Keratinocyte (primary cell): ENCODE results near the gene HCN4. TPM values are rescaled to one million over a fixed set of nuclear protein-coding genes. Genes with fewer than 3 reads are reported as not detected.

Experiments used
- DNase-seq: peaks from one replicate; pipeline ENCODE4 v3.0.0-alpha.2; 2011; ENCODE audit warnings: low read depth, missing footprints, low spot score
- FAIRE-seq: peaks from 2 replicates; lab custom pipeline; 2011; peaks lifted over from hg19 to GRCh38; lab: Jason Lieb, UNC
- H2AFZ ChIP-seq: 2 replicates; pipeline ENCODE4 v1.6.0; 2012; ENCODE audit warnings: low read length, control low read depth, inconsistent platforms; ENCODE audit not compliant: control insufficient read depth
- H3K27ac ChIP-seq: 2 replicates; pipeline ENCODE4 v1.5.1; 2011; ENCODE audit warnings: low read length; ENCODE audit not compliant: control insufficient read depth, insufficient read depth
- H3K27me3 ChIP-seq: 3 replicates; pipeline ENCODE4 v1.6.0; 2011; ENCODE audit warnings: low read length; ENCODE audit not compliant: control insufficient read depth, insufficient read depth; ENCODE audit errors: extremely low read depth
- H3K36me3 ChIP-seq, 2 experiments: 2 replicates in 1 of 2; 3 replicates in 1 of 2; pipeline ENCODE4 v1.5.1; 2011; ENCODE audit warnings: low read length in 2 of 2, mild to moderate bottlenecking in 1 of 2; ENCODE audit not compliant: control insufficient read depth in 2 of 2, insufficient read depth in 2 of 2; ENCODE audit errors: extremely low read depth in 1 of 2
- H3K4me1 ChIP-seq: 3 replicates; pipeline ENCODE4 v1.5.1; 2011; ENCODE audit warnings: low read length; ENCODE audit not compliant: control insufficient read depth, insufficient read depth; ENCODE audit errors: extremely low read depth
- H3K4me2 ChIP-seq: 3 replicates; pipeline ENCODE4 v1.6.0; 2011; ENCODE audit warnings: low read depth, low read length; ENCODE audit not compliant: control insufficient read depth, insufficient read depth; ENCODE audit errors: extremely low read depth
- H3K4me3 ChIP-seq, 3 experiments: fragments of 200-600 bp in 1 of 3; sonication (generic) in 1 of 3; 2 replicates in 2 of 3; 3 replicates in 1 of 3; pipeline ENCODE4 v1.5.1; 2011 to 2016; ENCODE audit warnings: low read length in 3 of 3, mild to moderate bottlenecking in 3 of 3, control low read depth in 2 of 3, inconsistent platforms in 1 of 3, low read depth in 1 of 3, mixed read lengths in 1 of 3, mixed run types in 1 of 3, moderate library complexity in 1 of 3; ENCODE audit not compliant: control insufficient read depth in 2 of 3, insufficient read depth in 2 of 3; ENCODE audit errors: extremely low read depth in 1 of 3
- H3K79me2 ChIP-seq: 2 replicates; pipeline ENCODE4 v1.6.0; 2012; ENCODE audit warnings: low read length; ENCODE audit not compliant: control insufficient read depth, insufficient read depth
- H3K9ac ChIP-seq: 3 replicates; pipeline ENCODE4 v1.6.0; 2011; ENCODE audit warnings: low read length; ENCODE audit not compliant: control insufficient read depth, insufficient read depth; ENCODE audit errors: extremely low read depth
- H3K9me1 ChIP-seq: 3 replicates; pipeline ENCODE4 v1.6.0; 2011; ENCODE audit warnings: low read length; ENCODE audit not compliant: control insufficient read depth, insufficient read depth; ENCODE audit errors: extremely low read depth
- H3K9me3 ChIP-seq: 2 replicates; pipeline ENCODE4 v1.5.1; 2012; ENCODE audit warnings: low read depth, low read length; ENCODE audit not compliant: control insufficient read depth
- H4K20me1 ChIP-seq: 3 replicates; pipeline ENCODE4 v1.6.0; 2011; ENCODE audit warnings: low read length; ENCODE audit not compliant: control insufficient read depth, insufficient read depth; ENCODE audit errors: extremely low read depth
- CTCF ChIP-seq, 3 experiments: IDR thresholded peaks in 1 of 3; conservative IDR thresholded peaks in 1 of 3; optimal IDR thresholded peaks in 1 of 3; 2 replicates in 2 of 3; 3 replicates in 1 of 3; pipeline versions ENCODE3 to v1.5.1; 2011; ENCODE audit warnings: low read length in 3 of 3, mild to moderate bottlenecking in 3 of 3, moderate library complexity in 2 of 3, control low read depth in 1 of 3, inconsistent platforms in 1 of 3; ENCODE audit not compliant: insufficient read depth in 2 of 3; ENCODE audit errors: extremely low read depth in 1 of 3
- EZH2 ChIP-seq: IDR thresholded peaks from one replicate; pipeline ENCODE4 v1.6.1; 2012; ENCODE audit warnings: inconsistent platforms, mild to moderate bottlenecking, low read length, moderate library complexity
- dilution Hi-C: fragments of 300-500 bp; cut with MboI; formaldehyde crosslinking; loops from one replicate; pipeline ENCODE4 v1.7.0; 2020; ENCODE audit warnings: low sequenced_read_pairs; ENCODE audit not compliant: extremely low pct_ligation_motif_present
- polyA plus RNA-seq, 5 experiments: library from polyadenylated mRNA; depleted of rRNA in 3 of 5; stranded (reverse) in 3 of 5; stranded (forward) in 1 of 5; unstranded in 1 of 5; fragments of >200 nt; gene quantifications; 1 replicate in 1 of 5; 2 replicates in 3 of 5; 3 replicates in 1 of 5; pipeline versions ENCODE4 v1.2.1 to v1.2.3, GENCODE V29; 2011 to 2012; ENCODE audit warnings: missing spikeins in 2 of 5, low read depth in 1 of 5, low replicate concordance in 1 of 5

The HCN4 gene
- polyA plus RNA-seq, 1 donor (not counting 4 experiments of a cell fraction or from before 2014, with no cell fraction given) = not detected

GRCh38 chr15:73385205-73385604, 16.4 kb upstream of the HCN4 start:
- Histone ChIP-seq H3K27ac (no peak overlapping the region), H3K79me2 (no peaks in the 10 kb centered on the region), H3K4me3 (no peak overlapping the region), H2AFZ (no peak overlapping the region), H3K9me3 (no peaks in the 10 kb centered on the region), H3K4me1 (peaks cover 4% of the 10 kb centered on the region), H3K9me1 (no peaks in the 10 kb centered on the region), H3K27me3 (peaks cover 11% of the 10 kb centered on the region), H3K4me2 (no peak overlapping the region), H3K36me3 (no peaks in the 10 kb centered on the region), H4K20me1 (no peaks in the 10 kb centered on the region), H3K9ac (no peak overlapping the region)
- TF ChIP-seq EZH2 (no peak), CTCF (optimal IDR thresholded peaks at IDR 0.05 in 1 of 3, IDR thresholded peaks at IDR 0.05 in 1 of 3, conservative IDR thresholded peaks at IDR 0.05 in 1 of 3; ENCODE audit: extremely low read depth in 1 of 3, insufficient read depth in 2 of 3, low read length in 3 of 3) (no peak)
- dilution Hi-C loops = no loop called here
- FAIRE-seq (no peak), DNase-seq (no peak)

- Histone ChIP-seq H3K9ac (no peak overlapping the region), H3K79me2 (no peaks in the 10 kb centered on the region), H3K27ac (no peak overlapping the region), H3K4me1 (peaks cover 4% of the 10 kb centered on the region), H3K4me2 (no peak overlapping the region), H4K20me1 (no peaks in the 10 kb centered on the region), H3K36me3 (no peaks in the 10 kb centered on the region), H2AFZ (no peak overlapping the region), H3K4me3 (no peak overlapping the region), H3K9me1 (no peaks in the 10 kb centered on the region), H3K27me3 (peaks cover 15% of the 10 kb centered on the region), H3K9me3 (no peaks in the 10 kb centered on the region)
- TF ChIP-seq CTCF (optimal IDR thresholded peaks at IDR 0.05 in 1 of 3, IDR thresholded peaks at IDR 0.05 in 1 of 3, conservative IDR thresholded peaks at IDR 0.05 in 1 of 3; ENCODE audit: extremely low read depth in 1 of 3, insufficient read depth in 2 of 3, low read length in 3 of 3) = no peak
- TF ChIP-seq EZH2 = no peak
- FAIRE-seq (no peak), DNase-seq (no peak)
- dilution Hi-C loops = no loop called here
These were observed 14.8 kb upstream of the HCN4 start for GRCh38 chr15:73383310-73384189.
